Activated CD4-positive, CD25-positive, alpha-beta regulatory T cell treated with anti-CD3 and anti-CD28 coated beads, Interleukin-2, amount 50 U/mL, for 24 hours (primary cell): Measurements from ENCODE around the gene CPLX3.
A peak's percentile ranks its signal among the peaks of the same experiment; 100 is the strongest.

ENCODE experiments used
- ATAC-seq, 2 donors: fragments of 150-1000 bp; cut with Tn5 transposase; one replicate each; pipeline ENCODE4 v1.10.0; 2021; ENCODE audit warnings: mild to moderate bottlenecking in 1 of 2, moderate library complexity in 1 of 2

CPLX3 gene

DNA sequence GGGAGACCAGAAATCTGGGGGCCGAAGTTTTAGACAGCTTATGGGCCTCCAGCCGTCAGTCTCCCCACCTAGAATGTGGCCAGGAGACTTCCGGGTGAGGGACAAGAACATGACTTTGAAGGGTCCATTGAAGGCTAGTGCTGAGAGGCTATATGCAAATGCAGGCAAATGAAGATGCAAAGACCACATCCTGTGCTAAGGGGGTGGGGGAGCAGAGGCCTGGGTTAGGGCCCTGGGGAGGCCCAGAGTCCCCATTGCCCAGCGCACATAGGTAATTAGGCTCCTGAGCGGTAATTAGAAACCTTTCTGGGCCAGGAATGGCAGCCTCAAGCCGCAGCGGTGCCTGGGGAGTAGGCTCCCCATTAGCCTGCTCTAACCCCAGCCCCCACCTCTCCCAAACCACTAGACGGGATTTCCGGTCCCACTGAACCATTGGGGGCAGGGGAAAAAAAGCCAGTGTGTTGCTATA is 37.7 kb upstream of the CPLX3 start:
- peak; percentile 5 to 6 for ATAC-seq

DNA sequence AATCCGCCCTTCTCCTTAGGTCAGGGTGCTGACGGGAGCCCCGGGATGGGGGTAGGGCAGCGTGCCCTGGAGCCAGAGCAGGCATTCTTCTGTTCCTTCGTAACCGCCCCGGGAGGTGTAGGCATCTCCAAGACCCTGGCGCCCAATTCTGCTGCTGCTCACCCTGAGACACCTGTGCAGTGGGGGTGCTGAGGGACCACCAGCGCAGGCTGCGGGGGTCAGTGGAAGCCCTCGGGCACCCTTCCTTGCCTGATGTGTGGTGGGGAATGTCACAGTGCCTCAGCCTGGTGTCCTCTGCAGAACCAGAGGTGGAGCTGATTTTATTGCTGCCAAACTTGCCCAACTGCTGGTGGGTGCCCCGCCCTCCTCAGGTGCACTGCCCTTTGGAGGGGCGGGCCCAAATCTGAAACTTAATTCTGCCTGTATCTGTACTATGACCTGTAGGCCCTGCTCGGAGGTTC is 37.2 kb upstream of the CPLX3 start:
- ATAC-seq: no peak

DNA sequence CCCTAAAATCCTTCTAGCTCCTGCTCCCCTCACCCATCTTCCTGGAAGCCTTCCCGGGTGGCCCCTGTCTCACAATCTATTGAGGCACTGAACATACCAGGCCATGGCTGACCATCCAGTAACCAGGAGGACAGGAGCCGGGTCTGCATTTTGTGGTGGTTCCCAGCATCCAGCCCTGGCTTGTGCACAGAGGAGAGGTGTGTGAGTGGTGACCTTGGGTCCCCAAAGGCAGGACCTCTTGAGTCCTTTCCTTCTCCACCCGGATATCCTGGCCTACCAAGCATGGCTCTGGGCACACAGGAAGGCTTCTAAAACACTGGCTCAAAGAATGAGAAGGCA is 36.7 kb upstream of the CPLX3 start:
- ATAC-seq: no peak

DNA sequence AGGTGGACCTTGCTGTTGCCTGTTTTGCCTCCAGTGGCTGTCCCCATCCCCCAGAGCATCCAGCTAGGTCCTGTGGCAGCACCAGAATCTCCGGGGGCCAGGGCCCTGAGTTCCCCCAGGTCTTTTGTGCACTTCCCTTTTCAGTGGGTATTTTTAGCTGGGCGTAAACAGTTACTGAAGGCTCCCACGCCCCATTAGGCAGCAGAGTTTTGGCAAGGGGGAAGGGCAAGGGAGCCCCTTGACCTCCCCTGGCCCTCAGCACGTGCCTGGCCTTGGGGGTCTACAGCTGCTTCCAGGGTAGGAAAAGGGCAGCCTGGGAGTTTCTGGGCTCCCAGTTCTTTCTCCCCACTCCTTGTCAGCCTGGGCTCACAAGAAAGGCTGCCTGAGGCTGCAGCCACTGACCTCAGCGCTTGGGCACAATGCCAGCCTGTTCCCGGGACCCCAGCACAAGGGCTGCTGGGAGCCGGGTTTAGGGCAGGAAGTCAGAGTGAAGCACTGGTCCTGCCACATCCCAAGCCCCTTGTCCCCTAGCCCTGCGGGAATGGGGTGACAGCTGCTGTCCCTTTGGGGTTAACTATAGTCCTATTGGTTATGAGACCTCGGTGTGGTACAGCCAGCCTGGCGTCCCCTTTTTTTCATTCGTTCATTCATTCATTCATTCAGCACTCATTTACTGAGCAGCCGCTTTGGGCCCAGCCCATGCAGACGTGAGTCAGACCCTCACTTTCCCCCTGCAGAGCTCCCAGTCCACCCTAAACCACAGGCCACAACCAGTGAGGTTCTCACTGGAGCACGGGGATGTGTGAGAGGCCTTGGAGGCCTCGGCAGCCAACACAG is 36.1 kb upstream of the CPLX3 start:
- ATAC-seq: peak in 1 of 2 donors; percentile 9

DNA sequence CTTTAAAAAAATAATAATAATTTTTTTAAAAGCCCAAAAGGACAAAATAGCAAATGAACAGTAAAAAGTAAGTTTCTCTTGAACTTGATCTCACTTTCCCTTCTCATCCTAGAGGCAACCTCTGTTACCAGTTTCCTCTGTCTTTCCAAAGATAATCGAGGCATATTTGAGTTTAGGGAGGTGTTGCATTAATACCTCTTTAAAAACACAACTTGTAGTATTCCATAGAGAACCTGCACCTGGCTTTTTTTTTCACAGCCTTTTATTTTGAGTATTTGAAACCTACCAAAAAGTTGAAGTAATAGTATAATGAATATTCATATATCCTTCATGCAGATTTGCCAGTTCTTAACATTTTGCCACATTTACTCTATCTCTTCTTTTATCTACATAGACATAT is 35.4 kb upstream of the CPLX3 start:
- no peak for ATAC-seq

DNA sequence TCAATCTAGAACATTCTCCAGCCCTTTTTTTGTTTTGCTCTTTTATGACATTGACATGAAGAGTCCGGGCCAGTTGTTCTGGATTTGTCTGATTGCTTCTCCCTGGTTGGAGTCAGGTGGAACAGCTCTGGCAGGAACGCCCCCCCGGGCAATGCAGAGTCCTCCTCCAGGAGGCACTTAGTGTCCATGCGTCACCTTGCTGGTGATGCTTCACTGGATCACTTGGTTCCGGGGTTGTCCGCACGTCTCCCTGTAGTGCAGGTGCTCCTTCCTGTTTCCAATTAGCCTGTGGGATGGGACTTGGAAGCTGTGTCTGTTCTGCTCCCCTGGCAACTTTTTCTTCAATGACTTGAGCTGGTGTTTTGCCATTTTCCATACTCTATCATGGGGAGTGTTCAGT is 34.8 kb upstream of the CPLX3 start:
- no peak for ATAC-seq

DNA sequence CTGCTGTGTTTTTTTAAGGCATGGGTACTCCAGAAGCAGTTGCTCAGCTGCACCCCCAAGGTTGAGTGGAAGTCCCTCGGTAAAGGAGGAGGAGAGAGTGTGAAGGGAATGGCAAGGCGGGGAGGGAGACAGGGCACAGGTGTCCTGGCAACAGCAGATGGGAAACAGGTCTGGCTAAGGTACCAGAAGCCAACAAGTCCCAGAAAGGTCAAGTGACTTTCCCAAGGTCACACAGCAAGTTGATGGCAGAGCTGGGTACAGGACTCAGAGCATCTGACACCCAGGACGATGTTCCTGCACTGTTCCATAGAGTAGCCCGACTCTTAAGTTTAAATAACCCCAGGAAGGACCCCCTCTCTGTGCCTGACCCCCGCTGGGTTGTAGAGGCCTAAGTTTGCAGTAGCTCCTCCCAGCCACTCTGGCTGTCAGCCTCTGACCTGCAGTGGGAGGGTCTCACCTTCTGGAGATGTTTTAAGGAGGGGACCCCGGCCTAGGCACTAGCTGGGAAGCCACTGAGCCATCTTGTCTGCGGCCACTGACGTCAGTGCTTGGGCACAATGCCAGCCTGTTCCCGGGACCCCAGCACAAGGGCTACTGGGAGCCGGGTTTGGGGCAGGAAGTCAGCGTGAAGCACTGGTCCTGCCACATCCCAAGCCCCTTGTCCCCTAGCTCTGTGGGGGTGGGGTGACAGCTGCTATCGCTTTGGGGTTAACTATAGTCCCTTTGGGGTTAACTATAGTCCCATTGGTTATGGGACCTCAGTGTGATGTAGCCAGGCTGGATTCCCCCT is 34.0 kb upstream of the CPLX3 start:
- ATAC-seq: no peak

DNA sequence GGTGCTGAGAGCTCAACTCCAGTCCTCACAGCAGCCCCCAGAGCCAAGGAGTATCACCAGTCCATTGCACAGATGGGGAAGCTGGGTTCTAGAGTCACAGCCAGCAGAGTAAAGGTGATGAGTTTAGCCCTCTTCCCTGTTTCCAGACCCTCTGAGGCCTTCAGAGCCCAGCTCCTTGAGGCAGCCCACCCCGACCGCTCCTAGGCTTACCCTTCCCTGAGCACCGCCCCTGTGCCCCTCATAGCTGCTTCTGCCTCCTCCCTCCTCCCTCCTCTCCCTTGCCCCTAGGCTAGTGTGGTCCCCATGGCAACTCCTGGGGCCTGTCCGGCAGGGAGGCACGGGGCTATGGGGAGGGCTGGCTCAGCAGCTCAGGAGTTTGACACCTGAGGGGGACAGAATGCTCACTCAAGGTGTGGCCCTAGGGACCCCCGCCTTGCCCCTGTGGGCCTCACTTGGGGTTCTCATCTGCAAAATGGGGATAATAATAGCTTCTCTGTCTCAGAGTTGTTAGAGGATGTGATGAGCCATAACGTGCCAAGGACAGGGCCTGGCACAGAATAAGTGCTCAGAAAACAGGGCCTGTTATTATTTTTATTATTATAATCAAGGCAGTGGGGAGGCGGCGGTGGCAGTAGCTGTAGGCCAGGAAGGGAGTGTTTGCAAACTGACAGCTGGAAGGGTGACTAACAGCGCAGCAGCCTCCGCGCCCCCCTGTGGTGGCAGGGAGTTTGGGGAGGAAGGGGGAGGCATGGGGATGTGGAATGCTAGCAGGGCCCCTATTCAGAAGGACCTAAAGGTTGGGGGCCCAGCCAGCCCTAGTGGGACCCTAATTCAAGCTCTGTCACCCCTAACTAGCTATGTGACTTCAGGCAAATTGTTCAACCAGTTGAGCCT is 33.0 kb upstream of the CPLX3 start:
- ATAC-seq: peak; percentile 39

DNA sequence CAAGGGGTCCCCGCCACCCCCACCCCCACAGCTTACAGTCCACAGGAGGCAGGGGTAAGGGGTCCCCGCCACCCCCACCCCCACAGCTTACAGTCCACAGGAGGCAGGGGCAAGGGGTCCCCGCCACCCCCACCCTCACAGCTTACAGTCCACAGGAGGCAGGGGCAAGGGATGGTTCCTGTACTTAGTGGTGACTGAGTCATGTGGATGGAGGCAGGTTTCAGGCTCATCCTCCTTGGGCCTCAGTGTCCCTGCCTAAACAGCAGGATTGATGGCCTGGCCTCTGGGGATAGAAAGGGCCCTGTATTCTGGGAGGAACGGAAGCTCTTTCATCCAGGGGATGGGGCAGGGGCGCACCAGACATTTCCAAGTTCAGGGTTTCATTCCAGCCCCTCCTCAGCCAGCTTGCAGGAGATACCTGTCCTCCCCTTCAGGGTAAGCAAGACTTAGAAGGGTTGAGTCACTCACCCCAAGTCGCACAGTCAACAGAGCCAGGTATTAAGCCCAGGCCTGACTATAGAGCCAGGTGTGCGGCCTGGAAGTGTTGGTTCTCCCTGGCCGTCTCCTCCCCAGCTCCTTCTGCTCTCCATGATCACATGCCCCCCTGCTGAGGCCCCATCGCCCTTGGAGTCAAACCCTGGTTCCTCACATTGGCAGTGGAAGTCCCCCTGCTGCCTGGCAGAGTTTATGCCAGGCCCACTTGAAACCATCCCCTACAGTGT is 32.0 kb upstream of the CPLX3 start:
- ATAC-seq: peak in 1 of 2 donors; percentile 45

DNA sequence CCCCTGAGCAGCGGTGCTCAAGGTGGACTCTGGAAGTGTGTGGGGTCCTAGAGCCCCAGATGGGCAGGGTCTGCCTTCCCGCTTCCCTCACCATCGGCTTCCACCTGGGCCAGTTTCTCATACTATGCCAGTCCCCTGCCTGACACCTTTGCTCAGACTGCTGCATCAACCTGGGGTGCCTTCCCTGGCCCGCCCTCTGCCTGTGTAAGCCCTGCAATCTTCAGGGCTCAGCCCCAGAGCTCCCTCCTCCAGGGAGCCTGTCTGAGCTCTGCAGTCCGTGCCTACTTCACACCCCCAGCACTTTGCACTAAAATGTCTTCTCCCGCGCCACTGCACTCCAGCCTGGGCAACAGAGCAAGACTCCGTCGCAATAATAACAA is 31.5 kb upstream of the CPLX3 start:
- no peak for ATAC-seq

DNA sequence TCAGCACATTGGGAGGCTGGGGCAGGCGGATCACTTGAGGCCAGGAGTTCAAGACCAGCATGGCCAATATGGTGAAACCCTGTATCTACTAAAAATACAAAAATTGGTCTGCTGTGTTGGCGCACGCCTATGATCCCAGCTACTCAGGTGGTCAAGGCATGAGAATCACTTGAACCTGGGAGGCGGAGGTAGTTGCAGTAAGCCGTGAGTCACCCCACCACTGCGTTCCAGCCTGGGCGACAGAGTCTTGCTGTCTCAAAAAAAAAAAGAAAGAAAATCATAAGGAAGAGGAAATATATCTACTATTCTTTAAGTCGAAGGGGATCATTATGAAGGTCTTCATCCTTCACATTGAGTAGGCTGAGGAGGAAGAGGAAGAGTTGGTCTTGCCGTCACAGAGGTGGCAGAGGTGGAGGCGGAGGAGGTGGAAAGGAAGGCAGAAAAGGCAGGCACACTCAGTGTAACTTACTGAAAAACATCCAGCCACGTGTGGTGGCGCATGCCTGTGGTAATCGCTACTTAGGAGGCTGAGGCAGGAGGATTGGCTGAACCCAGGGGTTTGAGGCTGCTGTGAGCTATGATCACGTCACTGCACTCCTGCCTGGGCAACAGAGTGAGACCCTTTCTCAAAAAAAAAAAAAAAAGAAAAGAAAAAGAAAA is 30.3 kb upstream of the CPLX3 start:
- ATAC-seq: peak; percentile 26 to 37

DNA sequence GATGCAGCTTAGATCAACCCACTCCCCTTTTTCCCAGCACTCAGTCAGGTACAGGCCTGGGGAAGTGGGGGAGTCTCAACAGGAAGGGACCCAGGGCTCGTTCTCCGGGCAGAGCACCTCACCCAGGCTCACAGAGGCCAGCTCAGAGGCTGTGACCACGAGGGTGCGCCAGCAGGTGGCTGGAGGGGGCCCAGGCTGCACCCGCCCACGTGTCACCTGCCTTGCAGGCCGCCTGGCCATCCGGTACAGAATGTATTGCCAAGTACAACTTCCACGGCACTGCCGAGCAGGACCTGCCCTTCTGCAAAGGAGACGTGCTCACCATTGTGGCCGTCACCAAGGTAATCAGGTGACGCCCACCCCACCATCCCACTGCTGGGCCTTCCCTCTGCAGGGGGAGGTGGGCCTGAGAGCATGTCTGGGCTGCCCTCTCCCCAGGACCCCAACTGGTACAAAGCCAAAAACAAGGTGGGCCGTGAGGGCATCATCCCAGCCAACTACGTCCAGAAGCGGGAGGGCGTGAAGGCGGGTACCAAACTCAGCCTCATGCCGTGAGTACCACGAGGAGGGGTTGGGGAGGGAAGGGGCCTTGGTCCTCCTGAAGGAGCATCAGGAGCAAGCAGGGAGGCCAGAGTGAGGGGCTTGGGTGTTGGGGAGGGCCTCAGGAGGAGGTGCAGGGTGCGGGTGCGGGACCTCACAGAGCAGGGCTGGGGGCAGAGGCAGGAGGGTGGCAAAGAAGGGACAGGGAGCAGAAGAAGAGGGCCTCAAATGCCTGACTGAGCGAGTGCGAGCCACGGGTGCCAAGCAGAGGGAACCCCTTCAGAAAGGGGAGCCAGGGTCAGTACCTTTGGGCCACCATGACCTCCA is 27.8 kb upstream of the CPLX3 start:
- no peak for ATAC-seq

DNA sequence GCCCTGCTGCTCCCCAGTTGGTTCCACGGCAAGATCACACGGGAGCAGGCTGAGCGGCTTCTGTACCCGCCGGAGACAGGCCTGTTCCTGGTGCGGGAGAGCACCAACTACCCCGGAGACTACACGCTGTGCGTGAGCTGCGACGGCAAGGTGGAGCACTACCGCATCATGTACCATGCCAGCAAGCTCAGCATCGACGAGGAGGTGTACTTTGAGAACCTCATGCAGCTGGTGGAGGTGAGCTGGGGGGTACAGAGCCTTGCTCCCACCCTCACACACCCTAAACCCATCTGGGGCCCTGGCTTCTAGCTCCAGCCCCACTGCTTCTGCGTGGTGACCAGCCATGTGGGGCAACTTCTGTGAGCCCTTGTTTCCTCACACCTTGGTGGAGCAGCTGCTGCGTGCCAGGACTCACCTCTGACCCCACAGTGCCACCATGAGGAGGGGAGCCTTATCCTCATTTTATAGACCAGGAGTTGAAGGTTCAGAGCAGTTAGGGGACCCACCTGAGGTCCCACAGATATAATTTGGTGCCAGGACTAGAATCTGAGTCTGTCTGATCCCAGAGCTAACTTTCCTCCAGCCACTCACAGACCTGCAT is 27.1 kb upstream of the CPLX3 start:
- ATAC-seq: peak in 1 of 2 donors; percentile 17

DNA sequence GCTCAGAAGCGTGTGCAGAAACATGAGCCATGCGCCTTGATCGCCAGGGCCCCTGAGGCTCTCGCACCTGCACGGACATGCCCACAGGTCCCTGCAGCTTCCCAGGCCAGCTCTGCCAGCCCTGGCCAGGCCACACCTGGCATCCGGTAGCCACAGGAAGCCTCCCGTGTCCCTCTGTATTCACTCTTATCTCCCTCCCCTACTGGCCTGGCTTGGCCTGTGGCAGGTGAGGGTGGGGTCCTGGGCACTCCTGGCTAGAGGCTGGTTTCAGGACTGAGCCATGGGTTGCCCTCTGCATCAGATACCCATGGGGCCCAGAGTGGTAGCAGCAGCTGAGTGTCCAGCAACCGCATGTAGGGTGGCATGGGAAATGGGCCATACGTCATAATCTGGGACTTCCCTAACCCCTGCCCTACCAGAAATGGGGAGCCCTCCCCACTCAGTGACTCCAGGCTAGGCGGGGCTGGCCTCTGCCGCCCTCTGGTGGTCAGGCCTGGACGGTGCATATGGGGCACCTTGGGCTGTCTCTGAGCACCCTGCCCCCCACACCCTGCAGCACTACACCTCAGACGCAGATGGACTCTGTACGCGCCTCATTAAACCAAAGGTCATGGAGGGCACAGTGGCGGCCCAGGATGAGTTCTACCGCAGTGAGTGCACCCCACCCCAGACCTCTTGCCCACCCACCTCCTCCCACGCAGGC is 26.4 kb upstream of the CPLX3 start:
- peak; percentile 90 to 92 for ATAC-seq

DNA sequence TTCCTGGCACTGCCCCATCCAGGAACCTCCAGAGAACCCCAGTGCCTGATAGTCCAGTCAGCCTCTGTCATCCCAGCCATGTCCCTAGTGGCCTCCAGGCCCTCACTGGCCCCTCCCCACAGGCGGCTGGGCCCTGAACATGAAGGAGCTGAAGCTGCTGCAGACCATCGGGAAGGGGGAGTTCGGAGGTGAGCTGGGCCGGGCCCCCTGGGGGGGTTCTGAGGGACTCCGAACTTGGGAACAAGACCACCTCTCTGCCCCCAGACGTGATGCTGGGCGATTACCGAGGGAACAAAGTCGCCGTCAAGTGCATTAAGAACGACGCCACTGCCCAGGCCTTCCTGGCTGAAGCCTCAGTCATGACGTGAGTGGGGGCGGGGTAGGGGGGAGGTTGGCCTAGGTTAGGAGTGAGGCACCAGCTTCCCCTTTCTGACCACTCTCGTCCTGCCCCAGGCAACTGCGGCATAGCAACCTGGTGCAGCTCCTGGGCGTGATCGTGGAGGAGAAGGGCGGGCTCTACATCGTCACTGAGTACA is 25.8 kb upstream of the CPLX3 start:
- no peak for ATAC-seq

DNA sequence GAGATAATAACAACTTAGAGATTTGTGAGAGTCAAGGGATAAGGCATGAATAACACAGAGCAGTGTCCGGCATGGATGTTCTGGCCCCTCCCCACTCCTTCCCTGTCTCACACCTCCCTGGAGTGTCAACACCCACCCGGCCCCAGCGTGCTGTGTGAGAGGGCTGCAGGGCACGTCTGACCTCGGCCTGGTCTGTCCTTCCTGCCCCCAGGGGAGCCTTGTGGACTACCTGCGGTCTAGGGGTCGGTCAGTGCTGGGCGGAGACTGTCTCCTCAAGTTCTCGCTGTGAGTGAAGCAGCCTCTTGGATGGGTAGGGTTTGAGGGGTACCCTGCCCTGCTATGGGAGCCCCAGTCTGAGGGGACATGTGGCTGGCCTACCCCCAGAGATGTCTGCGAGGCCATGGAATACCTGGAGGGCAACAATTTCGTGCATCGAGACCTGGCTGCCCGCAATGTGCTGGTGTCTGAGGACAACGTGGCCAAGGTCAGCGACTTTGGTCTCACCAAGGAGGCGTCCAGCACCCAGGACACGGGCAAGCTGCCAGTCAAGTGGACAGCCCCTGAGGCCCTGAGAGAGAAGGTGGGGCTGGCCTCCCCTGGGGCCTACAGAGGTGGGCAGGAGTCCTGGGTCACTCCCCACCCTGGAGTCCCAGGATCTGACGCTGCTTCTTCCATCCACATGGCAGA is 25.0 kb upstream of the CPLX3 start:
- ATAC-seq: no peak

DNA sequence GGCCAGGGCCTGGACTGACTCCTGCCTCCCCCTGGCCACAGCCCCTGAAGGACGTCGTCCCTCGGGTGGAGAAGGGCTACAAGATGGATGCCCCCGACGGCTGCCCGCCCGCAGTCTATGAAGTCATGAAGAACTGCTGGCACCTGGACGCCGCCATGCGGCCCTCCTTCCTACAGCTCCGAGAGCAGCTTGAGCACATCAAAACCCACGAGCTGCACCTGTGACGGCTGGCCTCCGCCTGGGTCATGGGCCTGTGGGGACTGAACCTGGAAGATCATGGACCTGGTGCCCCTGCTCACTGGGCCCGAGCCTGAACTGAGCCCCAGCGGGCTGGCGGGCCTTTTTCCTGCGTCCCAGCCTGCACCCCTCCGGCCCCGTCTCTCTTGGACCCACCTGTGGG is 24.1 kb upstream of the CPLX3 start:
- ATAC-seq: no peak

DNA sequence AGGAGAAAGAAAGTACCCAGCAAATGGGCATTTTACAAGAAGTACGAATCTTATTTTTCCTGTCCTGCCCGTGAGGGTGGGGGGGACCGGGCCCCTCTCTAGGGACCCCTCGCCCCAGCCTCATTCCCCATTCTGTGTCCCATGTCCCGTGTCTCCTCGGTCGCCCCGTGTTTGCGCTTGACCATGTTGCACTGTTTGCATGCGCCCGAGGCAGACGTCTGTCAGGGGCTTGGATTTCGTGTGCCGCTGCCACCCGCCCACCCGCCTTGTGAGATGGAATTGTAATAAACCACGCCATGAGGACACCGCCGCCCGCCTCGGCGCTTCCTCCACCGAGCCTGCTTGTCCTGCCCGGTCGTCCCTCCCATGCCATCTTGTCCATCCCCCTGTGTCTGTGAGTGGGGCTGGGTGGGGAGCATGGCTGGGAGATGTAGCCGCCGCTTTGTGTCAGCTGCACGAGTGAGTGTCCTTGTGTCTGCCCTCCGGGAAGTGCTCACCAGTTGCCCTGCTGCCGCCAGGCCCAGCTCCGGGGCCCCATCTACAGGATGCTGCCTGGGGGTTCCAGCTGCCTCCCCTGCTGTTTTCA is 23.5 kb upstream of the CPLX3 start:
- no peak for ATAC-seq
